Fibroblast of the aortic adventitia (primary cell): ENCODE data around the gene KDM1B. TPM values are rescaled to one million over a fixed set of nuclear protein-coding genes. Genes with fewer than 3 reads are reported as not detected.

Source experiments
- DNase-seq: peaks from one replicate; pipeline ENCODE4 v3.0.0-alpha.2; 2010; ENCODE audit warnings: low read depth
- H3K4me3 ChIP-seq: 2 replicates; pipeline ENCODE4 v1.5.1; 2011; ENCODE audit warnings: low read depth, mild to moderate bottlenecking, control low read depth, low read length, moderate library complexity
- CTCF ChIP-seq: IDR thresholded peaks from 2 replicates; pipeline ENCODE4 v1.5.1; 2011; ENCODE audit warnings: mild to moderate bottlenecking, low read length, control low read depth, inconsistent platforms; ENCODE audit not compliant: insufficient read depth
- total RNA-seq: library from RNA; depleted of rRNA; stranded (reverse); fragments of >200 nt; gene quantifications from 2 replicates; pipeline ENCODE4 v1.2.3, GENCODE V29; 2012; ENCODE audit warnings: low replicate concordance

Gene KDM1B
- total RNA-seq, 1 donor = 25.4 TPM

DNA sequence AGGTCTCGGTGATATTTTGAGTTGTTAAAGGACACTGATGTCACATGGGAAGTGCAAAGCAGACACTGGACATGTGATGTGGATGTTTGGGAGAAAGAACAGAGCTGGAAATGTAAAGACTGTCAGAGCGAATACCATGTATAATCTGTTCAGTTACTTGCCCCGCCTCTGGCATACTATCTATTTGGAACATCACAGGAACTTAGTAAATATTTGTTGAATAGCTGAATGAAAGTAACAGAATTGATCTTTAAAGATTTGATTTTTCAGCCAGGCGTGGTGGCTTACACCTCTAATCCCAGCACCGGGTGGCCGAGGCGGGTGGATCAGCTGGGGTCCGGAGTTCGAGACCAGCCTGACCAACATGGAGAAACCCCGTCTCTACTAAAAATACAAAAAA lies 19.0 kb upstream of the KDM1B start:
- H3K4me3 ChIP-seq = no peak overlapping the region
- no peak for DNase-seq
- TF ChIP-seq CTCF = no peak

- H3K4me3 ChIP-seq = no peak overlapping the region
- TF ChIP-seq CTCF = no peak
- no peak for DNase-seq
Observed at GRCh38 chr6:18138906-18139305, 16.3 kb upstream of the KDM1B start.

- no peak for TF ChIP-seq CTCF
- no peak overlapping the region for H3K4me3 ChIP-seq
- no peak for DNase-seq
Observed at GRCh38 chr6:18139935-18140621, 15.1 kb upstream of the KDM1B start.

DNA sequence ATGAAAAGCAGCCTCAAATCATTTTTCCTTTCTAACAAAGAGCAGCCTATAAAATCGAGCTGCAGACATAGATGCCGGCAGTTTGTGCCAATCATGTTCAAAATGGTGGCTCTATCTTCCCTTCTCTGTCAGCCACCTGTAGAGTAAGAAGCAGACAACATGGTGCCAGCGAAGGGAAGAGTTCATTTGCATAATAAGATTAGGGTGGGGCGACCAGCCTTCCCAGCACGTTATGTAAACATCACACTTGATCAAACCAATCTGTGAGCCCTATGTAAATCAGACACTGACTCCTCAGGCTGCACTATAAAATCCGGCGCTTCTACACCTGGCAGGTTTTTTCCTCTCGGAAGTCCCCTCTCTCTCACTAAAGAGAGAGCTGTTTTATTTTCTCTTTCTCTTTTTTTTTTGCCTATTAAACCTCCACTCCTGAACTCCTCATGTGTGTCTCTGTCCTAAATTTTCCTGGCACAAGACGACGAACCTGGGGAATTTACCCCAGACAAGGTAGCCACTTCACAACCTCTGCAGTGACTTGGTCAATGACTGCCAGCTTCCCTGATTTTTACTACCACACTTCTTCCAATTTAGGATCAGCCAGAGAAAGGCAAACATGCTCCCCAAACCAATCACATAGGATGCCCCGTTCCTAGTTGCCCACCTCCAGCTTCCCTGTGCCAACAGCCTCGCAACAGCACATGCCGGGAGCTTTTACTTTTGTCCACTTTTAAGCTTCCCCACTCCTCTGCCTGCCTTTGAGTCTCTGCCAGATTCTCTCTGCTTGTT lies 13.2 kb upstream of the KDM1B start:
- DNase-seq = no peak
- TF ChIP-seq CTCF = no peak
- no peak overlapping the region for H3K4me3 ChIP-seq

DNA sequence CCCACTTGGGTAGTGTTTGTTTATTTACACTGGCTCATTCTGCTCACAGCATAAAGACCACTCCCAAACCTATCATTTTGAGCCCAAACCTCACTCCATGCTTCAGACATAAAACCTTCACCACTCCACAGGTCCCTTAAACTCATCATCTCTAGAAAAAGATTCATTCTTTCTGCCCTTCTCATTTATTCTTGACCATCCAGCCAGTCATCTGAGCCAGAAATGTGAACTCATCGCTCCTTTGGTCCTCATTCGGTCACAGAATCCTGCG lies 12.7 kb upstream of the KDM1B start:
- no peak for TF ChIP-seq CTCF
- DNase-seq = no peak
- H3K4me3 ChIP-seq = no peak overlapping the region

- no peak for TF ChIP-seq CTCF
- DNase-seq = peak; percentile 76
- H3K4me3 ChIP-seq = no peak overlapping the region
Observed at GRCh38 chr6:18147160-18147559, 8.1 kb upstream of the KDM1B start.
